Hepatocyte (in vitro differentiated cells): Measurements from ENCODE around the gene SLITRK1.

ENCODE experiments used
- CTCF ChIP-seq: fragments of 200-600 bp; sonication (generic); IDR thresholded peaks from 2 replicates; pipeline ENCODE4 v1.5.1; 2016; ENCODE audit warnings: antibody characterized with exemption, mild to moderate bottlenecking; ENCODE audit not compliant: poor library complexity
- EZH2 ChIP-seq: fragments of 200-600 bp; sonication (generic); IDR thresholded peaks from 2 replicates; pipeline ENCODE4 v1.6.1; 2016; ENCODE audit warnings: antibody characterized with exemption, mild to moderate bottlenecking, borderline replicate concordance

DNA sequence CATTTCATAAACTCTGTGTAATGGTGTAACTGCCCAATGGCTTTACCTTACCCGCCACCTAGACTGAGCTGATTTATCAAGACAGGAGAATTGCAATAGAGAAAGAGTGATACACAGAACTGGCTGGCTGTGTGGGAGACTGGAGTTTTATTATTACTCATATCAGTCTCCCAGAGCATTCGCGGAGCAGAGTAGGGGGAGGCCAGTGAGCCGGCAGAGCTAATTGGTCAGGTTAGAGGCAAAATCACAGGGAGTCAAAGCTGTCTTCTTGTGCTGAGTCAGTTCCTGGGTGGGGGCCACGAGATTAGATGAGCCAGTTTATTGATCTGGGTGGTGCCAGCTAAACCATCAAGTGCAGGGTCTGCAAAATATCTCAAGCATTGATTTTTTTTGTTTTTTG lies 23.4 kb upstream of the SLITRK1 start:
- TF ChIP-seq CTCF (no peak), EZH2 (no peak)
